Mucosa of descending colon (tissue), 3 donors: ENCODE results near the gene CACNA2D1. TPM values are rescaled to one million over a fixed set of nuclear protein-coding genes. Genes with fewer than 3 reads are reported as not detected.

Experiments used
- ATAC-seq: fragments of 200-7000 bp; cut with Tn5 transposase; one replicate; pipeline ENCODE4 v1.9.1; 2020; ENCODE audit warnings: mild to moderate bottlenecking, moderate library complexity
- DNase-seq, 3 donors: peaks; one replicate each; pipeline ENCODE4 v3.0.0-alpha.2; 2020
- H3K36me3 ChIP-seq: fragments of 200-600 bp; one replicate; pipeline ENCODE4 v1.8.0; 2021; ENCODE audit warnings: low read depth, mild to moderate bottlenecking
- H3K4me1 ChIP-seq: fragments of 200-600 bp; one replicate; pipeline ENCODE4 v1.8.0; 2021; ENCODE audit warnings: low read depth, mild to moderate bottlenecking
- H3K4me3 ChIP-seq: fragments of 200-600 bp; one replicate; pipeline ENCODE4 v1.8.0; 2021; ENCODE audit warnings: mild to moderate bottlenecking
- H3K9me3 ChIP-seq: fragments of 200-600 bp; one replicate; pipeline ENCODE4 v1.8.0; 2021; ENCODE audit warnings: mild to moderate bottlenecking
- CTCF ChIP-seq: fragments of 200-600 bp; IDR thresholded peaks from one replicate; pipeline ENCODE4 v1.8.0; 2022; ENCODE audit warnings: antibody characterized with exemption, mild to moderate bottlenecking
- intact Hi-C, 2 donors: fragments of 100-400 bp; cut with DNase I in 1 of 2; cut with micrococcal nuclease in 1 of 2; formaldehyde crosslinking; loops; one replicate each; pipeline versions ENCODE4 v1.11.0 to v1.11.1; 2022; cut with DNase I, micrococcal nuclease
- total RNA-seq, 3 donors: library from RNA; stranded (reverse); fragmentation: NEBNext Ultra II Directional in 2 of 3; extraction: Animal tissue kit (Norgen Biotek cat#: 25700) in 2 of 3; gene quantifications; one replicate each; pipeline versions ENCODE4 v1.2.1 to v1.2.4, GENCODE V29; 2021 to 2023
- donor health status: DM: no; HTN: no; CAD: no; lungs with moderate emphysema.
- donor health status: DM: no; HTN: no; CAD: no.
- donor health status: DM: no; HTN: yes; CAD: no.

Gene CACNA2D1
- total RNA-seq, 3 donors from 2014 or later = 3.9 to 44.1 (median 6.9) TPM

- intact Hi-C loops = no loop called here
- H3K4me3 ChIP-seq = no peak overlapping the region
- no peak for TF ChIP-seq CTCF
- H3K4me1 ChIP-seq = no peaks in the 10 kb centered on the region
- no peaks in the 10 kb centered on the region for H3K36me3 ChIP-seq
- DNase-seq (no peak), ATAC-seq (no peak)
- H3K9me3 ChIP-seq = no peaks in the 10 kb centered on the region
Observed at GRCh38 chr7:82312646-82313045, 130.9 kb downstream of the CACNA2D1 start.

- intact Hi-C loops = no loop called here
- no peaks in the 10 kb centered on the region for H3K36me3 ChIP-seq
- H3K4me3 ChIP-seq = no peak overlapping the region
Observed at GRCh38 chr7:82305347-82306005, 138.1 kb downstream of the CACNA2D1 start.

GRCh38 chr7:82294865-82295264 is 148.7 kb downstream of the CACNA2D1 start:
- intact Hi-C loops = no loop called here
- Histone ChIP-seq H3K9me3 (no peaks in the 10 kb centered on the region), H3K4me3 (no peak overlapping the region), H3K36me3 (no peaks in the 10 kb centered on the region), H3K4me1 (no peaks in the 10 kb centered on the region)
- no peak for TF ChIP-seq CTCF
- DNase-seq (no peak), ATAC-seq (no peak)

More at GRCh38 chr7:82305347-82306005, 138.1 kb downstream of the CACNA2D1 start:
- no peaks in the 10 kb centered on the region for H3K9me3 ChIP-seq
- no peak for TF ChIP-seq CTCF
- H3K4me1 ChIP-seq = no peaks in the 10 kb centered on the region
- ATAC-seq (no peak), DNase-seq (no peak)

- H3K9me3 ChIP-seq = no peaks in the 10 kb centered on the region
- DNase-seq (no peak), ATAC-seq (no peak)
- intact Hi-C loops = no loop called here
- TF ChIP-seq CTCF = no peak
- H3K36me3 ChIP-seq = no peaks in the 10 kb centered on the region
- no peak overlapping the region for H3K4me3 ChIP-seq
- no peaks in the 10 kb centered on the region for H3K4me1 ChIP-seq
Observed at GRCh38 chr7:82294382-82294784, 149.2 kb downstream of the CACNA2D1 start.

GRCh38 chr7:82293467-82293866 is 150.1 kb downstream of the CACNA2D1 start:
- TF ChIP-seq CTCF = no peak
- Histone ChIP-seq H3K4me3 (no peak overlapping the region), H3K36me3 (no peaks in the 10 kb centered on the region), H3K4me1 (no peaks in the 10 kb centered on the region), H3K9me3 (no peaks in the 10 kb centered on the region)
- intact Hi-C loops = no loop called here
- no peak for DNase-seq
- no peak for ATAC-seq

- DNase-seq (no peak), ATAC-seq (no peak)
- H3K9me3 ChIP-seq = no peaks in the 10 kb centered on the region
- no peaks in the 10 kb centered on the region for H3K4me1 ChIP-seq
- TF ChIP-seq CTCF = no peak
- intact Hi-C loops = no loop called here
- no peak overlapping the region for H3K4me3 ChIP-seq
- H3K36me3 ChIP-seq = no peaks in the 10 kb centered on the region
Observed at GRCh38 chr7:82291931-82292330, 151.6 kb downstream of the CACNA2D1 start.
